AG09309 (cell line): Measurements from ENCODE around the gene ZNF594.

Source experiments
- DNase-seq: peaks from one replicate; pipeline ENCODE4 v3.0.0-alpha.2; 2010; ENCODE audit warnings: low read depth
- H3K4me3 ChIP-seq: 2 replicates; pipeline ENCODE4 v1.5.1; 2011; ENCODE audit warnings: mild to moderate bottlenecking, low read depth, low read length, moderate library complexity; ENCODE audit not compliant: control insufficient read depth
- CTCF ChIP-seq: IDR thresholded peaks from 2 replicates; pipeline ENCODE4 v1.5.1; 2011; ENCODE audit warnings: mild to moderate bottlenecking, low read depth, low read length, inconsistent platforms; ENCODE audit not compliant: insufficient read depth, control insufficient read depth; ENCODE audit errors: missing control alignments

Gene ZNF594

GRCh38 chr17:5210614-5211252 lies 19.1 kb upstream of the ZNF594 start:
- no peak for TF ChIP-seq CTCF
- DNase-seq = no peak
- H3K4me3 ChIP-seq = no peak overlapping the region

GRCh38 chr17:5210091-5210490 lies 18.4 kb upstream of the ZNF594 start:
- DNase-seq = no peak
- TF ChIP-seq CTCF = no peak
- H3K4me3 ChIP-seq = no peak overlapping the region

DNA sequence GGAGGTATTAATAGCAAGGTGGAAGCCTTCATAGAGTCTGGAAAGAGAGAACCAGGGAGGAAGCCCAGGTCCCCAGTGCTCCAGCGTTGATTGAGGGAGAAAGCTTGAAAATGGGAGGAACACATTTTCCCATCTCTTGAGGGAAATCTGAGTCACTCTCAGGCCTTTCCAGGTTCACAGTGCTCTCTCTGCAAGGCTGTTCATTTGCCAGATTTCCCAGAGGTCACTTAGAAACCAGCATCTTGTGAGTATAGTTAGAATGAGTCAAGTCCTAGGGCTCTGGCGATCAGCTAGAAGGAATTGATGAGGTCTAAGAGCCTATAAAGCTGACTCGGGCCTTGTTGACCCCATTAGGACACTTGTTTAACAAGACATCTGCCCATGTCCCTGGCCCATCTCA lies 17.7 kb upstream of the ZNF594 start:
- H3K4me3 ChIP-seq = no peak overlapping the region
- no peak for TF ChIP-seq CTCF
- no peak for DNase-seq

DNA sequence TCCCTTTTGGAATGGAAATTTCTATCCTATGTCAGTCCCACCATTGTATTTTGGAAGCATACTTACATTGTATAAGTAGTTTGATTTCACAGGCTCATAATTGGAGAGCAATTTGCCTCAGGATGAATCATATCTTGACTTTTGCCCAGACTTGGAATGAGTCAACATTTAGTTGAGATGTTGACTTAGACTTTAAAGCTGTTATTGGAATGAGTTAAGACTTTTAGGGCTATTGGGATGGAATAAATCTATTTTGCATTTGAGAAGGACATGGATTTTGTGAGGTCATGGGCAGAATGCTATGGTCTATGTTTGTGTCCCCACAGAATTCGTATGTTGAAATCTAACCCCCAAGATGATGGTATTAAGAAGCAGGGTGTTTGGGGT lies 12.2 kb upstream of the ZNF594 start:
- DNase-seq = peak; percentile 38
- H3K4me3 ChIP-seq = no peak overlapping the region
- no peak for TF ChIP-seq CTCF

DNA sequence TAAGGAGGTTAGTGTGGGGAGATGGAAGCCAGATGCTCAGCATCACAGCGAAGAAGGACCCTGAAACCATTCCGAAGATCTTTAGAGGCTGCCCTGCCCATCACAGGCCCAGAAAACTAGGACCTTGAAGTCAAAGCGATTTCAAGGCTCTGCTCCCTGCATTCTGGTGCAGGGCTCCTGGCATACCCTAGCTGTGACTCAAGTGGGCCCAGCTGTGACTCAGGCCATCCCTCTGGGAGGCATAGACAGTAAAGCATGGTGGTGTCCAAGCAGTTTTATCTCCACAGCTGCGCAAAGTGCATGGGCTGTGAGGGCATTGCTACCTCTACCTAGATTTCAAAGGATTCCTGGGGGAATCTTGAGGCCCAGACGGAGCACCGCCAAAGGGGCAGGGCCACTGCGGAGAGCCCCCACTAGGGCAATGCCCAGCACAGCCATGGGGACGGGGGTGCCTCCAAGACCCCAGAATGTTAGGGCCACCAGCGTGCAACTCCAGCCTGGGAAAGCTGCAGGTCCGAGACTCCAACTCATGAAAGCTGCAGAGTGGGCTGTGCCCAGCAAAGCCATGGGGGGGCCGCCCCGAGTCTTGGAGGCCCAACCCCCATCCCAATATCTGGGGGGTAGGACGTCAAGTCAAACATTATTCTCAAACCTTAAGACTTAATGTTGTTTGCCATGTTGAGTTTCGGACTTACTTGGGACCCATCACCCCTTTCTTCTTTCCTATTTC lies 11.7 kb upstream of the ZNF594 start:
- TF ChIP-seq CTCF = no peak
- DNase-seq = no peak
- no peak overlapping the region for H3K4me3 ChIP-seq

GRCh38 chr17:5201011-5201410 lies 9.3 kb upstream of the ZNF594 start:
- TF ChIP-seq CTCF = no peak
- H3K4me3 ChIP-seq = no peak overlapping the region
- no peak for DNase-seq

- TF ChIP-seq CTCF = no peak
- no peak for DNase-seq
- H3K4me3 ChIP-seq = no peak overlapping the region
Measured at GRCh38 chr17:5200360-5200759, 8.7 kb upstream of the ZNF594 start.
